BJ (cell line): ENCODE data around the gene RAG2. TPM values are rescaled to one million over a fixed set of nuclear protein-coding genes. Genes with fewer than 3 reads are reported as not detected.

Experiments
- CTCF ChIA-PET: fragments of 350-600 bp; formaldehyde crosslinking; extraction: SDS; loops from one replicate; lab custom pipeline; 2021; ENCODE audit warnings: antibody characterized with exemption, inconsistent platforms; lab: Yijun Ruan, JAX
- POLR2A ChIA-PET: fragments of 300-600 bp; sonication (Branson Sonifier 250); formaldehyde crosslinking; extraction: SDS; loops from one replicate; lab custom pipeline; 2021; ENCODE audit warnings: antibody characterized with exemption; lab: Charles Lee
- DNase-seq: peaks from one replicate; pipeline ENCODE4 v3.0.0-alpha.2; 2011; ENCODE audit warnings: low read depth
- H3K27me3 ChIP-seq: 2 replicates; pipeline ENCODE4 v1.6.0; 2011; ENCODE audit warnings: low read length; ENCODE audit not compliant: control insufficient read depth, insufficient read depth
- H3K36me3 ChIP-seq: 2 replicates; pipeline ENCODE4 v1.5.1; 2011; ENCODE audit warnings: low read length; ENCODE audit not compliant: control insufficient read depth, insufficient read depth
- H3K4me3 ChIP-seq: 2 replicates; pipeline ENCODE4 v1.5.1; 2011; ENCODE audit warnings: low read depth, mild to moderate bottlenecking, control low read depth, low read length
- CTCF ChIP-seq: IDR thresholded peaks from 2 replicates; pipeline ENCODE4 v1.5.1; 2011; ENCODE audit warnings: low read depth, mild to moderate bottlenecking, control low read depth, inconsistent platforms, low read length, moderate library complexity; ENCODE audit not compliant: insufficient read depth
- polyA plus RNA-seq: library from polyadenylated mRNA; depleted of rRNA; stranded (reverse); fragments of >200 nt; gene quantifications from 2 replicates; pipeline ENCODE4 v1.2.3, GENCODE V29; 2011

Gene RAG2
- polyA plus RNA-seq, 1 experiment: not detected

- TF ChIP-seq CTCF: no peak
- Histone ChIP-seq H3K27me3 (no peaks in the 10 kb centered on the region), H3K4me3 (no peak overlapping the region), H3K36me3 (no peaks in the 10 kb centered on the region)
- ChIA-PET CTCF (interaction anchor here (1.9 kb wide), 1 partner anchor 56 kb away, joined by 7 read pairs; no protein-coding TSS in a partner anchor), POLR2A (no interaction called here)
- no peak for DNase-seq
Observed at GRCh38 chr11:36620246-36620645, 22.2 kb upstream of the RAG2 start.

- Histone ChIP-seq H3K4me3 (no peak overlapping the region), H3K36me3 (no peaks in the 10 kb centered on the region), H3K27me3 (no peaks in the 10 kb centered on the region)
- no peak for DNase-seq
- ChIA-PET POLR2A (no interaction called here), CTCF (interaction anchor here (1.3 kb wide), 1 partner anchor 55 kb away, joined by 7 read pairs; no protein-coding TSS in a partner anchor)
- no peak for TF ChIP-seq CTCF
Observed at GRCh38 chr11:36619502-36619901, 21.5 kb upstream of the RAG2 start.

GRCh38 chr11:36618363-36619047 lies 20.5 kb upstream of the RAG2 start:
- Histone ChIP-seq H3K4me3 (no peak overlapping the region), H3K36me3 (no peaks in the 10 kb centered on the region), H3K27me3 (no peaks in the 10 kb centered on the region)
- no peak for TF ChIP-seq CTCF
- ChIA-PET CTCF (interaction anchor here (1.3 kb wide), 1 partner anchor 54 kb away, joined by 7 read pairs; no protein-coding TSS in a partner anchor), POLR2A (no interaction called here)
- DNase-seq: no peak

- ChIA-PET CTCF (interaction anchor here (1.0 kb wide), 1 partner anchor 53 kb away, joined by 3 read pairs; no protein-coding TSS in a partner anchor), POLR2A (no interaction called here)
- no peak overlapping the region for H3K4me3 ChIP-seq
Observed at GRCh38 chr11:36617543-36618362, 19.7 kb upstream of the RAG2 start.

More at GRCh38 chr11:36617543-36618362, 19.7 kb upstream of the RAG2 start:
- Histone ChIP-seq H3K27me3 (no peaks in the 10 kb centered on the region), H3K36me3 (no peaks in the 10 kb centered on the region)
- DNase-seq: no peak
- no peak for TF ChIP-seq CTCF
